Measurements from ENCODE around the gene KIF13A. TPM values are rescaled to one million over a fixed set of nuclear protein-coding genes. Genes with fewer than 3 reads are reported as not detected.

Gene KIF13A
- polyA plus RNA-seq, 1 experiment = 57.7 TPM

DNA sequence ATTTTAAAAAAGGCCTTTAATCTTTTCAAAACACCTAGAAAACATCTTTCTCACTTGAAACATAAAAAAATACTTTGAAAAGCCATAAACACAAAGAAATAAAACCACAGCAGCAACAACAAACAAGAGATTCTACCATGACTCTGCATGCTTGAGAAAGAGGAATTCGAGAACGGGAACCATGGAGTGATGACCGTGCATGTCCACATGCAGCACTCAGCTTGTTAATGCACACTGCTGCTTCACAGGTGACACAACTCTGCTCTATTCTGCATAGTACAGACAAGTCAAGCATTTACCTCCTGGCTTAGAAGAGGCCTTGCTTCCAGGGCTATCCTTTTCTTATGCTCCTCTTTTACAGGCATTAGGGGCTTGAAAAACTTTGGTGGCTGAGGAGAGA is 215.8 kb downstream of the KIF13A start:
- Histone ChIP-seq H3K4me3 (ENCODE audit: low read depth, low read length) (no peak overlapping the region), H3K27ac (ENCODE audit: low read depth, low read length) (no peak overlapping the region), H3K9me3 (ENCODE audit: control insufficient read depth, insufficient read depth, low read length) (no peaks in the 10 kb centered on the region), H3K27me3 (ENCODE audit: control insufficient read depth, insufficient read depth, low read length) (no peaks in the 10 kb centered on the region)
- no peak for DNase-seq (ENCODE audit: low read depth, low spot score)
- CTCF ChIA-PET = no interaction called here
- POLR2A ChIA-PET = no interaction called here
- TF ChIP-seq, protein P1, sequence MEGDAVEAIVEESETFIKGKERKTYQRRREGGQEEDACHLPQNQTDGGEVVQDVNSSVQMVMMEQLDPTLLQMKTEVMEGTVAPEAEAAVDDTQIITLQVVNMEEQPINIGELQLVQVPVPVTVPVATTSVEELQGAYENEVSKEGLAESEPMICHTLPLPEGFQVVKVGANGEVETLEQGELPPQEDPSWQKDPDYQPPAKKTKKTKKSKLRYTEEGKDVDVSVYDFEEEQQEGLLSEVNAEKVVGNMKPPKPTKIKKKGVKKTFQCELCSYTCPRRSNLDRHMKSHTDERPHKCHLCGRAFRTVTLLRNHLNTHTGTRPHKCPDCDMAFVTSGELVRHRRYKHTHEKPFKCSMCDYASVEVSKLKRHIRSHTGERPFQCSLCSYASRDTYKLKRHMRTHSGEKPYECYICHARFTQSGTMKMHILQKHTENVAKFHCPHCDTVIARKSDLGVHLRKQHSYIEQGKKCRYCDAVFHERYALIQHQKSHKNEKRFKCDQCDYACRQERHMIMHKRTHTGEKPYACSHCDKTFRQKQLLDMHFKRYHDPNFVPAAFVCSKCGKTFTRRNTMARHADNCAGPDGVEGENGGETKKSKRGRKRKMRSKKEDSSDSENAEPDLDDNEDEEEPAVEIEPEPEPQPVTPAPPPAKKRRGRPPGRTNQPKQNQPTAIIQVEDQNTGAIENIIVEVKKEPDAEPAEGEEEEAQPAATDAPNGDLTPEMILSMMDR (IDR thresholded peaks at IDR 0.05; ENCODE audit: low read depth, low read length) = no peak

DNA sequence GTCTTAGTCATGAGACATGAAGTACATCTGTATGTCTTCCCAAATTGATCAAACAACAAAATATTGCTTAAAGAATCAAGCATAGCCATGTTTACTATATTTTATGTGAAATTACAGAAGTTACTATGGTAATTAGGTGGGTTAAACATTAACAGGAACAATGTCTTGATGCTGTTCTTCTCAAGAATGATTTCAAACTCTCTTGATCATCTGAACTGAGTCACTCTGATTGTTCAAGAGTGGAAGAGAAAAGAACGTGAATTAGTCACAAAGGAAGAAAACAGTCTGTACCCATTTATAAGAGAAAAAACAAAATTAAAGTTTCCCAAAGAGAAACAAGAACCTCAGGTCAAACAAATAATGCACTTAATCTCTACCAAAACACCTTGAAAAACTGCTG is 218.6 kb downstream of the KIF13A start:
- H3K4me3 ChIP-seq (ENCODE audit: low read depth, low read length) = no peak overlapping the region
- H3K27me3 ChIP-seq (ENCODE audit: control insufficient read depth, insufficient read depth, low read length) = no peaks in the 10 kb centered on the region
- CTCF ChIA-PET = no interaction called here
- H3K9me3 ChIP-seq (ENCODE audit: control insufficient read depth, insufficient read depth, low read length) = no peaks in the 10 kb centered on the region
- POLR2A ChIA-PET = no interaction called here
- DNase-seq (ENCODE audit: low read depth, low spot score) = no peak
- H3K27ac ChIP-seq (ENCODE audit: low read depth, low read length) = no peak overlapping the region
- TF ChIP-seq, protein P1 (IDR thresholded peaks at IDR 0.05; ENCODE audit: low read depth, low read length) = no peak

DNA sequence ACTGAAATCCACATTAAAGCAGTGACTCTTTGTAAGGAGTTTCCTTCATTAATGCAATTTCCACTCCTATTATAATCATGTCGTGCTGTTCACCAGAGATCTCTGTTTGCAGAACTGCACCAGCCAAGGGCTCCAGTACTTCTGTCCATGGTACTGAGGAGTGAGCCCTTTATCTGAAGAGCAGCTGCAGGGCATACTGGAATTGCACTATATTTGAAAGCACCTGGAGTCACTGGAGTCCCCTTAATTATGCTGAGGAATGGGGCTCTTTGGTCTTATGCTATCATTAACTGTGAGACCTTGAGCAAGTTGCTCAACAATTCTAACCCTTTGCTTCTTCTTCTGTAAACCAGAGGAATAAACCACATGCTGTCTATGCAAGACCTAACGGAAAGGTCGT is 219.0 kb downstream of the KIF13A start:
- Histone ChIP-seq H3K27me3 (ENCODE audit: control insufficient read depth, insufficient read depth, low read length) (no peaks in the 10 kb centered on the region), H3K27ac (ENCODE audit: low read depth, low read length) (no peak overlapping the region), H3K4me3 (ENCODE audit: low read depth, low read length) (no peak overlapping the region), H3K9me3 (ENCODE audit: control insufficient read depth, insufficient read depth, low read length) (no peaks in the 10 kb centered on the region)
- TF ChIP-seq, protein P1 (IDR thresholded peaks at IDR 0.05; ENCODE audit: low read depth, low read length) = no peak
- ChIA-PET CTCF (interaction anchor here (0.6 kb wide), 1 partner anchor 611 kb away, joined by 3 read pairs; no protein-coding TSS in a partner anchor), POLR2A (no interaction called here)
- no peak for DNase-seq (ENCODE audit: low read depth, low spot score)

DNA sequence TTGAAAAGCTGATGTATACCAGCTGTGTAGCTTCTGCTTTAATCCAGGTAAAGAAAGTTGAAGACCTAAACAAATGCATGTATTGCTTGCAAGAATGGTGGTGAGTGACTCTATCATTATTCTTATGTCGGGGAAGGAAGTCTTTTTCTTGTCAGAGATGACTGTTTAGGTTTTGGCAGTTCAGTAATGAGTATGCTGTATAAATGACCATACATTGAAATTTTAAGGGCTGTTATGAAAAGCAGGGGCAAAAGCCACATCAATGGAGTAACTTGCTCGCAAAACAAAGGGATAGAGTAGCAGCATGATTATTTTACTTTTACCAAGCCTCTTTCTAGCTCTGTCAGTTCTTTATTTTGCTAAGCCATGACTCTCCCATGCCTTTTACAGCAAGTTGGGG is 224.8 kb downstream of the KIF13A start:
- no peak for DNase-seq (ENCODE audit: low read depth, low spot score)
- TF ChIP-seq, protein P1 (IDR thresholded peaks at IDR 0.05; ENCODE audit: low read depth, low read length) = no peak
- H3K9me3 ChIP-seq (ENCODE audit: control insufficient read depth, insufficient read depth, low read length) = no peaks in the 10 kb centered on the region
- no peak overlapping the region for H3K27ac ChIP-seq (ENCODE audit: low read depth, low read length)
- ChIA-PET POLR2A (no interaction called here), CTCF (no interaction called here)
- H3K27me3 ChIP-seq (ENCODE audit: control insufficient read depth, insufficient read depth, low read length) = no peaks in the 10 kb centered on the region
- no peak overlapping the region for H3K4me3 ChIP-seq (ENCODE audit: low read depth, low read length)

DNA sequence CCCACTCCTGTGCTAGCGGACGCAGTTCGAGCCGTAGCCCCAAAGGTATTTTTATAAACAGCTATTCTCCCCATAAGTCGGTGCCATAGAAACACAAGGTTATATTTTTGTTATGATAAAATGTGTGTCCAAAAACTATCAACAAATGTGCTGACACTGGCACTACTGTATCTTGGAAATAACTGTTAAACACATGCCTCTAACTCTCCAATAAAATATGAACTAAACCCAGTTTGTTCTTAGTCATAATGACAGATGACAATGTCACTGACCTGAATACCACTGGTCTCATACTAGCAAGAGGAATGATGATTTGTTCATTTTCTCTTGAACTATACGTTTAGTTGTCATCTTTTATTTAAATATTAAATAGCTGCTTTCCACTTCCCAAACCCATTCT is 229.3 kb downstream of the KIF13A start:
- Histone ChIP-seq H3K9me3 (ENCODE audit: control insufficient read depth, insufficient read depth, low read length) (no peaks in the 10 kb centered on the region), H3K27me3 (ENCODE audit: control insufficient read depth, insufficient read depth, low read length) (no peaks in the 10 kb centered on the region), H3K4me3 (ENCODE audit: low read depth, low read length) (no peak overlapping the region), H3K27ac (ENCODE audit: low read depth, low read length) (no peak overlapping the region)
- CTCF ChIA-PET = no interaction called here
- TF ChIP-seq, protein P1 (IDR thresholded peaks at IDR 0.05; ENCODE audit: low read depth, low read length) = no peak
- DNase-seq (ENCODE audit: low read depth, low spot score) = no peak
- POLR2A ChIA-PET = interaction anchor here (1.1 kb wide), 1 partner anchor 8 kb away, joined by 3 read pairs; no protein-coding TSS in a partner anchor
